ENCODE data around the gene HTRA3. TPM values are rescaled to one million over a fixed set of nuclear protein-coding genes. Genes with fewer than 3 reads are reported as not detected.

Gene HTRA3
- total and polyA plus RNA-seq, 2 experiments from 2014 or later, result 19.4 to 34.9 TPM

DNA sequence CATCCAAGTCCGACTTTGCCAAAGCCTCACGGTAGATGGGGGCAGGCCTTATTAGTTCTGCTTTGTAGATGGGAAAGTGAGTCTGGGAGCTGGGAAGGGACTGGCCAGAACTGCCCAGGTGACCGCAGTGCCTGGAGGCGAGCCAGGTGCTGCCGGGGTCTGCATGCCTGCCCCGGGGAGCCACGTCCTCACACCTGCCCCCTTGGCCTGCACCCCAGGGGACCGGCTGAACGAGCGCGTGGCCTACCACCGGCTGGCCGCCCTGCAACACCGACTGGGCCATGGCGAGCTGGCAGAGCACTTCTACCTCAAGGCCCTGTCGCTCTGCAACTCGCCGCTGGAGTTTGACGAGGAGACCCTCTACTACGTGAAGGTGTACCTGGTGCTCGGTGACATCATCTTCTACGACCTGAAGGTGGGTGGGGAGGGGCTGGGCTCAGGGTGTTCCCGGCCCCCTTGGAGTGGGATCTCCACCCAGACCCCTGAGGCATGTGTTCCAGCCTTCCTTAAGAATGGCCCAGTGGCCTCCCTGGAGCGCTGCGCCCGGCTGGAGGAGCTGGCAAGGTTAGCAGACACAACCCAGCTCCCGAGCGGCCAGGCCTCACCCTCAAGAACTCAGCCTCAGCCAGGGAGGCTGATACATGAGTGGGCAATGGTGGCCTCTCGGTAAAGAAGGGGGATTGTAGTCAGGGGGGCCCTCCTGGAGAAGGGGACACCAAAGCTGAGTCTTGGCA is 32.1 kb upstream of the HTRA3 start:
- Histone ChIP-seq H3K9me3 (ENCODE audit: low read depth) (no peaks in the 10 kb centered on the region), H3K4me3 (no peak overlapping the region), H3K4me1 (ENCODE audit: insufficient read depth) (peaks cover 14% of the 10 kb centered on the region), H3K4me2 (no peak overlapping the region), H3K36me3 (replicated peaks; ENCODE audit: insufficient read depth, low read depth) (no peaks in the 10 kb centered on the region), H3K9me2 (replicated peaks; ENCODE audit: insufficient read depth) (no peaks in the 10 kb centered on the region), H2AFZ (no peak overlapping the region), H4K20me1 (ENCODE audit: insufficient read depth, poor library complexity, severe bottlenecking) (no peaks in the 10 kb centered on the region), H3K27me3 (no peaks in the 10 kb centered on the region), H3K79me2 (no peaks in the 10 kb centered on the region), H3K27ac (peak overlapping the region; percentile 89)
- no peak for DNase-seq (ENCODE audit: low spot score)
- TF ChIP-seq EZH2phosphoT487 (IDR thresholded peaks at IDR 0.05; ENCODE audit: low read depth, severe bottlenecking, unreplicated experiment) (no peak), EZH2 (IDR thresholded peaks at IDR 0.05; ENCODE audit: borderline replicate concordance) (no peak)
- TF ChIP-seq, protein P1, sequence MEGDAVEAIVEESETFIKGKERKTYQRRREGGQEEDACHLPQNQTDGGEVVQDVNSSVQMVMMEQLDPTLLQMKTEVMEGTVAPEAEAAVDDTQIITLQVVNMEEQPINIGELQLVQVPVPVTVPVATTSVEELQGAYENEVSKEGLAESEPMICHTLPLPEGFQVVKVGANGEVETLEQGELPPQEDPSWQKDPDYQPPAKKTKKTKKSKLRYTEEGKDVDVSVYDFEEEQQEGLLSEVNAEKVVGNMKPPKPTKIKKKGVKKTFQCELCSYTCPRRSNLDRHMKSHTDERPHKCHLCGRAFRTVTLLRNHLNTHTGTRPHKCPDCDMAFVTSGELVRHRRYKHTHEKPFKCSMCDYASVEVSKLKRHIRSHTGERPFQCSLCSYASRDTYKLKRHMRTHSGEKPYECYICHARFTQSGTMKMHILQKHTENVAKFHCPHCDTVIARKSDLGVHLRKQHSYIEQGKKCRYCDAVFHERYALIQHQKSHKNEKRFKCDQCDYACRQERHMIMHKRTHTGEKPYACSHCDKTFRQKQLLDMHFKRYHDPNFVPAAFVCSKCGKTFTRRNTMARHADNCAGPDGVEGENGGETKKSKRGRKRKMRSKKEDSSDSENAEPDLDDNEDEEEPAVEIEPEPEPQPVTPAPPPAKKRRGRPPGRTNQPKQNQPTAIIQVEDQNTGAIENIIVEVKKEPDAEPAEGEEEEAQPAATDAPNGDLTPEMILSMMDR (IDR thresholded peaks at IDR 0.05; ENCODE audit: poor library complexity), result no peak
- 95% methylated on average over 29 of the region's 29 CpGs for WGBS (ENCODE audit: low lambda C conversion rate, missing lambda C conversion rate)

DNA sequence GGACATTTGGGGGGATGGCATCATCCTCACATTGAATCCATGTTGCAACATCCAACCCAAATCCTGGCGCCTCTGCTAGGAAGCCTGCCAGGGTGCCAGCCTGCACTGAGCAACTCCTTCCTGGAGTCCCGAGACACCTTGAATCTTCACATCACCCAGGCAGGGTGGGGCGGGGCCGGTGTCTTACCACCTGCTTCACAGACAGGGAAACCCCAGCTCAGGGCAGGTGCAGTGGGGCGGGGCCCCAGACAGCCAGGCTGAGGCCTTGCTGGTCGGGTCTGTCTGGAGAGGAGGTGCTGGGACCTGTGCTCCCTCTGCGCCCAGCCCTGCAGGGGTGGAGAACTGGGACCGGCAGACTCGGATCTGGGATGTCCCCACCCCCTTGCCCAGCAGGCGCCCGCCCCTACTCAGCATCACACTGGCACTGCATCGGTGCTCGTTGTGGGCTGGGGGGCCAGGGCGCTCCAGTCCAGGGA is 31.5 kb upstream of the HTRA3 start:
- no peak overlapping the region for H3K4me3 ChIP-seq
- H3K4me2 ChIP-seq, result peak overlapping the region; percentile 44
- no peaks in the 10 kb centered on the region for H3K36me3 ChIP-seq (replicated peaks; ENCODE audit: insufficient read depth, low read depth)
- no peak overlapping the region for H2AFZ ChIP-seq
- no peak for TF ChIP-seq EZH2 (IDR thresholded peaks at IDR 0.05; ENCODE audit: borderline replicate concordance)
- TF ChIP-seq, protein P1 (IDR thresholded peaks at IDR 0.05; ENCODE audit: poor library complexity), result no peak
- no peak for TF ChIP-seq EZH2phosphoT487 (IDR thresholded peaks at IDR 0.05; ENCODE audit: low read depth, severe bottlenecking, unreplicated experiment)
- H3K4me1 ChIP-seq (ENCODE audit: insufficient read depth), result peaks cover 17% of the 10 kb centered on the region
- no peaks in the 10 kb centered on the region for H4K20me1 ChIP-seq (ENCODE audit: insufficient read depth, poor library complexity, severe bottlenecking)
- H3K9me2 ChIP-seq (replicated peaks; ENCODE audit: insufficient read depth), result no peaks in the 10 kb centered on the region
- no peaks in the 10 kb centered on the region for H3K9me3 ChIP-seq (ENCODE audit: low read depth)
- WGBS (ENCODE audit: low lambda C conversion rate, missing lambda C conversion rate), result 72% methylated on average over 14 of the region's 14 CpGs
- DNase-seq (ENCODE audit: low spot score), result peak; percentile 78
- peak overlapping the region; percentile 89 for H3K27ac ChIP-seq
- H3K27me3 ChIP-seq, result no peaks in the 10 kb centered on the region
- no peaks in the 10 kb centered on the region for H3K79me2 ChIP-seq

DNA sequence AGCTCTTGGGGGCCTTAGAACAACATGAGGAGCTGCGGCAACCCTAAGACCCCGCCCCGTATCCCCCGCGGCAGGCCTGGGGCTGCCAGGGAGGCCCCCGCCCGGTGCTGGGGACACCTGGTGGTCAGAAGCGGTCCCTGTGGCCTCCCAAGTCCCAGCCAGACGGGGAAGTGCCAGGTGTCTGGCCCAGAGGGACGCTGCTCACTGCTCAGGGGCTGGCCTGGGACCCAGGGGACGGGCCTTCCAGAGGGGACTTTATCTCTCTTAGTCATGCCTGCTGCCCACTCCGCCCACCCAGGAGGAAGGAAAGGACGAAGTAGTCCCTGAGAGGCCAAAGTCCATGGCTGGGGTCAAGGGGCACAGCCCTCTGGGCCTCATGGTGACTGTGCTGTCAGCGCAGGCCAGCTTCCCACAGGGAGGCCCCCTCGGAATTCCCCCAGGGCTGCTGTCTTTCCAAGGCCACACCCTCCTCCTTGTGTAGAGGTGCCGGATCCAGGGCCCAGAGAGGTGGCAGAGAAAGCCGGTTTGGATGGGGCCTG is 31.0 kb upstream of the HTRA3 start:
- no peak overlapping the region for H3K4me3 ChIP-seq
- H2AFZ ChIP-seq, result no peak overlapping the region
- no peak for TF ChIP-seq EZH2phosphoT487 (IDR thresholded peaks at IDR 0.05; ENCODE audit: low read depth, severe bottlenecking, unreplicated experiment)
- TF ChIP-seq, protein P1 (IDR thresholded peaks at IDR 0.05; ENCODE audit: poor library complexity), result peak; percentile 55
- H3K4me2 ChIP-seq, result peak overlapping the region; percentile 44
- H3K4me1 ChIP-seq (ENCODE audit: insufficient read depth), result peaks cover 17% of the 10 kb centered on the region
- H3K27ac ChIP-seq, result peak overlapping the region; percentile 89
- H3K9me2 ChIP-seq (replicated peaks; ENCODE audit: insufficient read depth), result no peaks in the 10 kb centered on the region
- 37% methylated on average over 13 of the region's 17 CpGs for WGBS (ENCODE audit: low lambda C conversion rate, missing lambda C conversion rate)
- H3K36me3 ChIP-seq (replicated peaks; ENCODE audit: insufficient read depth, low read depth), result no peaks in the 10 kb centered on the region
- H3K79me2 ChIP-seq, result no peaks in the 10 kb centered on the region
- no peaks in the 10 kb centered on the region for H4K20me1 ChIP-seq (ENCODE audit: insufficient read depth, poor library complexity, severe bottlenecking)
- peak; percentile 84 for DNase-seq (ENCODE audit: low spot score)
- H3K9me3 ChIP-seq (ENCODE audit: low read depth), result no peaks in the 10 kb centered on the region
- no peaks in the 10 kb centered on the region for H3K27me3 ChIP-seq

Measured in hepatocyte (in vitro differentiated cells).